Mucosa of stomach (tissue), 1 donor: Measurements from ENCODE around the gene CC2D1A.
"Not testable (repeated sequence)": the region's sequence is repeated elsewhere in the genome, so short reads cannot be mapped to it uniquely, and the experiment has no call there.

ENCODE experiments used
- H3K27me3 ChIP-seq: one replicate; pipeline ENCODE4 v1.7.0; 2013; ENCODE audit warnings: mild to moderate bottlenecking, low read length; ENCODE audit not compliant: control insufficient read depth, insufficient read depth
- H3K36me3 ChIP-seq: one replicate; pipeline ENCODE4 v1.7.0; 2013; ENCODE audit warnings: low read length; ENCODE audit not compliant: control insufficient read depth, insufficient read depth
- H3K4me1 ChIP-seq: one replicate; pipeline ENCODE4 v1.7.0; 2013; ENCODE audit warnings: mild to moderate bottlenecking, low read length; ENCODE audit not compliant: control insufficient read depth, insufficient read depth
- H3K4me3 ChIP-seq: one replicate; pipeline ENCODE4 v1.7.0; 2013; ENCODE audit warnings: low read length
- H3K9ac ChIP-seq: one replicate; pipeline ENCODE4 v1.7.0; 2013; ENCODE audit warnings: mild to moderate bottlenecking, low read length, moderate library complexity
- H3K9me3 ChIP-seq: one replicate; pipeline ENCODE4 v1.7.0; 2013; ENCODE audit warnings: mild to moderate bottlenecking, low read length, moderate library complexity; ENCODE audit not compliant: control insufficient read depth
- donor health status: Pancreatic carcinoma.

CC2D1A gene

DNA sequence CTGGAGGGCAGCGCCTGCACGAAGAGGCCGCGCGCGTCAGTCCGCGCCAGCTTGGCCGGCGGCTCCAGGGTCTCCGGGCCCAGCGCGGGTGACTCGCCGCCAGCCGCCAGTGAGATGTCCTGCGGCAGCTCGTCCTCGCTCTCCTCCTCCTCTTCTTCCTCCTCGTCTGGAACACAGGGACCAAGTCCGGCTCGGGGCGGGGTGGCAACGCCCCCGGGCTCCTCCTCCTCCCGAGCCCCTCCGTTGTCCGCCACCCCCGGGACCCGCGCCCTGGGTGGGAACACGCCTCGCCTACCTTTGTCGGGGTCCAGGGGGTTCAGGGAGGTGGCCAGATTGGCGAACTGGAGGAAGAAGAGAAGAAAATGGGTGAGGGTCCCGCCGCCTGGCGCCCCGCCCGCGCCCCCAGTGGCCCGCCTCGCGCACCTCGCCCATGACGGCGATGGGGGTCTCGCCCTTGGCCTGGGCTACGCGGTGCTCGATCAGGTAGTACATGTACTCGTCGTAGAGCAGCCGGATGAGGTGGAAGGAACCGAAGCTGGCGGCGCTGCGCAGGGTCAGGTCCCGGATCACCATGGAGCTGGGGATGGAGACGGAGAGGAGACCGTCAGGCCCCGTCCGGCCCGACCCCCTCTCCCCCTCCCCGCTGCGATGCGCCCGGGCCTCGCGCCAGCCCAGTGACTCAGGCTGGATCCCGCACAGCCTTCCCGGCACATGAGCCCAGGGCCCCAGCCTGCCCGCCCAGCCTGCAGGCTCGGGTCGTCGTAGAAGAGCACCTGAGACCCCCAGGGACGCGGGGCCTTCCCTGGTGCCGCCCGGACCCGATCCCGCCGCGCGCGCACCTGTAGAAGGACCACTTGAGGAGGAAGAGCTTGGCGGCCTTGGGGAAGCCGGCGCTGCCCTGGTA, 57.0 kb downstream of the CC2D1A start:
- Histone ChIP-seq H3K4me3 (no peak overlapping the region), H3K9me3 (no peaks in the 10 kb centered on the region), H3K9ac (no peak overlapping the region), H3K27me3 (no peaks in the 10 kb centered on the region), H3K36me3 (peaks cover 6% of the 10 kb centered on the region), H3K4me1 (no peaks in the 10 kb centered on the region)

DNA sequence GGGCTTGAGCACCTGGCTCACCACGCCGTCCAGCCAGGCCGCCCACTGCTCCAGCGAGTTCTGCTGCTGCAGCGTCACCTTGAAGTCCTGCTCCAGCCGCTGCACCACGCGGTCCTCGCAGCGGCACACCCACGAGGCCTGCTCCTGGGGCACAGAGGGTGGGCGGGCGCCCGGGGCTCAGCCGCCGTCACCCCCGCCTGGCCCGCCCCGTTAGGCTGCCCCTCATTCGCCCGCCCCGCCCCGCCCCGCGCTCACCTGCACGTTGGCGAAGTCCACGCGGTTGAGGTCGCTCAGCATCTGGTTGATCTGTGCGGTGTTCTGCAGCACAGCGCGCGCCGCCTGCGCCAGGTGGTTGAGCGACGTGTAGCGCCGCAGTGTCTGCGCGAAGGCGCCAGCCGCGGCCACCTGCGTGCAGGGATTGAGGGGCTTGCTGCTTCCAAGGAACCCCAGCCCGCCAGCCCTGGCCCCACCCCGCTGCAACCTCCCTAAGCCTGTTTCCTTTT, 57.7 kb downstream of the CC2D1A start:
- Histone ChIP-seq H3K9ac (no peak overlapping the region), H3K4me3 (no peak overlapping the region), H3K9me3 (no peaks in the 10 kb centered on the region), H3K27me3 (no peaks in the 10 kb centered on the region), H3K4me1 (no peaks in the 10 kb centered on the region), H3K36me3 (no peaks in the 10 kb centered on the region)

DNA sequence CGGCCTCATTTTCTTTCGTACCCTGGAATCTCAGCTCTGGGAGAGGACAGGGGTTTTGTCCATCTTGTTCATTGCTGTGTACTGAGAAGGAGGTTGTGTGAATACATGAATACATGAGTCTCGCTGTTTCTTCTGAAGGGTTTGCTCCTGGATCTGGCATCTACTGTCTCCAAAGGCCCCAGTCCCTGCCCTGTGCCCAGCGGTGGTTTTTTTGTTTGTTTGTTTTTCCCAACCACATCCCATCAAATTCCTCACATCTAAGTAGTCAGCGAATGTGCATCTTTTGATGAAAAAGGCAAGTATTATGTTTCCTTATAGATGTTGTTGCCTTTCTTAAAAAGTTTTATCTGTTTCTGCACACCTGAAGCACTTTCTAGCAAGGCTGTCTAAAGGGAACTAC, 58.8 kb downstream of the CC2D1A start:
- Histone ChIP-seq H3K9ac (no peak overlapping the region), H3K27me3 (no peaks in the 10 kb centered on the region), H3K4me1 (no peaks in the 10 kb centered on the region), H3K9me3 (no peaks in the 10 kb centered on the region), H3K36me3 (no peaks in the 10 kb centered on the region), H3K4me3 (no peak overlapping the region)

DNA sequence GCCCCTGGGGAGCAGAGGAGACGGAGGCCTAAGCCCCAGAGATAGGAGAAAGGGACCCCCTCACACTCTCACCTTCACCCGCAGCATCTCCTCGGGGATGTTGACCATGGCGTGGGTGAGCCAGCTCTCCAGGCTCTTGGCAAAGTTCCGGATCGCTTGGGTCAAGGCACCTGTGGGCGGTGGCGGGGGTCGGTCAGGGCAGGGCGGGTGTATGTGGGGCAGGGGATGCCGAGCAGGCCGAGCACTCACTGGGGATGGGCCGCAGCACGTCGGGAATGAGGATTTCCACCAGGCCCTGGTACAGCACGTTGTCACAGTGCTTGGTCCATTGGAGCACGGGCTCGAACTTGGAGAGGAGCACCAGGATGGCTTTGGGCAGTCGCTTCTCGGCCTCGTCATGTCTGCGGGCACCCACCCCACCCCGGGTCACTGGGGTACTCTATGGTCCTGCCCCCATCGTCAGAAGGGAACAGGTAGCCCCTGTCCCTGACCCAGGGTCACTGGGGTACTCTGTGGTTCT, 59.4 kb downstream of the CC2D1A start:
- Histone ChIP-seq H3K4me1 (no peaks in the 10 kb centered on the region), H3K9me3 (no peaks in the 10 kb centered on the region), H3K9ac (no peak overlapping the region), H3K36me3 (no peaks in the 10 kb centered on the region), H3K27me3 (no peaks in the 10 kb centered on the region), H3K4me3 (no peak overlapping the region)

DNA sequence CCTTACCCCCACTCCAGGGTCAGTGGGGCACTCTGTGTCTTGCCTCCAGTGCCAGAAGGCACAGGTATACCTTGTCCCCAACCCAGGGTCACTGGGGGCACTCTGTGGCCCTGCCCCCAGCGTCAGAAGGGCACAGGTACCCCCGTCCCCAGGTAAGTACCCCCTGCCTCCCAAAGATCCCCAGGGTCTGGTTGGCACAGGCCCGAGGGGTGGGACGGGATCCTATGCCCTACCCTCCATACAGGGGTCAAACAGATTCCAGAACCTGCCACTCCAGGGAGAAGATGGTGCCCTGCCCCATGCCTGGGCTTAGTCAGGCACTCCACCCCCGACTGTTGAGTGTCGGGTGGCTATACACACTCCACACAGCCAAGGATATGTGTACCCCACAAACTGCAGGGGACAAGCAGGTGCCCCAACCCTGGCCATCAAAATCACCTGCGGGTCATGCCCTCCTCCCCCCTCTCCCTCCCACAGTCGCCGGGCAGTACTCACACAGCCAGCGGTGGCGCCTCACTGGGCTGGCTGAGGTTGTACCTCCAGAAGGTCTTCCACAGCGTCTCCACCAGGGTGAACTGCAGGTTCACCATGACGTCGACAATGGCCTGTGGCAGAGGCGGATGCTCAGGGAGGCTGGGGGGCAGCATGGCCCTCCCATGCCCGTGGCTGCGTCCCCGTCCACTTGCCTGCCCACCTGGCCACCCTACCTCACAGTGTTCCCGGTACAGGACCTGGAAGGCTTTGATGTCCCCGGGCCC, 60.1 kb downstream of the CC2D1A start:
- no peak overlapping the region for H3K4me3 ChIP-seq
- no peaks in the 10 kb centered on the region for H3K36me3 ChIP-seq
- no peak overlapping the region for H3K9ac ChIP-seq
- no peaks in the 10 kb centered on the region for H3K9me3 ChIP-seq
- H3K4me1 ChIP-seq = no peaks in the 10 kb centered on the region
- no peaks in the 10 kb centered on the region for H3K27me3 ChIP-seq

DNA sequence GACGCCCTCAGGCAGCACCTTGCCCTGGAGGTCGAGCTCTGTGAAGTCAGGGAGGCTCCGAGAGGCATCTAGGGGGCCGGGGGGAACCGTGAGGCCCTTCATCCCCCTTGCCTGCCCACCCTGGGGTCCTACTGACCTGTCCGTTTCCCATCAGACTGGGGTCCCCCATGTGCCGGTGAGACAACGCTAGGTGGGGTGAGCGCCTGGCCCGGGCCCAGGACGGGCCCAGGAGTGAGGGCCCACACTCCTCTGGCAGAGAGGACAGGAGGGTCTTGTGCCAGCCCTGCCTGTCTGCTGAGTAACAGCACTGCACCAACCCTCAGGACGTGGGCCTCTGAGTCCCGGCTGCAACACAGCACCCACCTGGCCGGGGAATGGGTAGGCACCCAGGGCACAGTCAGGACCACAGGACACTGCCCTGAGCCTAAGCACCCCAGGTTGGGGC, 60.7 kb downstream of the CC2D1A start:
- Histone ChIP-seq H3K4me1 (no peaks in the 10 kb centered on the region), H3K36me3 (no peaks in the 10 kb centered on the region), H3K27me3 (no peaks in the 10 kb centered on the region), H3K9ac (no peak overlapping the region), H3K9me3 (no peaks in the 10 kb centered on the region), H3K4me3 (no peak overlapping the region)

DNA sequence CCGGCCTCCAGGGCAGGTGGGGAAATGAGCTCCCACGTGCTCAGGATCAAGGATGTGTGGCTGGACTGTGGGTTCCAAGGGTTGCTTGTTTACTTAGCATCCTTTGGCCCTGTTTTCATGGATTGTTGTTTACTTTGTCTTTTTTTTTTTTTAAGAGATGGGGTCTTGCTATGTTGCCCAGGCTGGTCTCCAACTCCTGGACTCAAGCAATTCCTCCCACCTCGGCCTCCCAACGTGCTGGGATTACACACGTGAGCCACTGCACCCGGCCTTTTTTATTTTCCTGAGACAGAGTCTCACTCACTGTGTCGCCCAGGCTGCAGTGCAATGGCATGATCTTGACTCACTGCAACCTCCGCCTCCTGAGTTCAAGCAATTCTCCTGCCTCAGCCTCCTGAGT, 61.2 kb downstream of the CC2D1A start:
- not testable (repeated sequence) for H3K4me1 ChIP-seq, H3K36me3 ChIP-seq, H3K9ac ChIP-seq, H3K27me3 ChIP-seq, H3K9me3 ChIP-seq, H3K4me3 ChIP-seq

DNA sequence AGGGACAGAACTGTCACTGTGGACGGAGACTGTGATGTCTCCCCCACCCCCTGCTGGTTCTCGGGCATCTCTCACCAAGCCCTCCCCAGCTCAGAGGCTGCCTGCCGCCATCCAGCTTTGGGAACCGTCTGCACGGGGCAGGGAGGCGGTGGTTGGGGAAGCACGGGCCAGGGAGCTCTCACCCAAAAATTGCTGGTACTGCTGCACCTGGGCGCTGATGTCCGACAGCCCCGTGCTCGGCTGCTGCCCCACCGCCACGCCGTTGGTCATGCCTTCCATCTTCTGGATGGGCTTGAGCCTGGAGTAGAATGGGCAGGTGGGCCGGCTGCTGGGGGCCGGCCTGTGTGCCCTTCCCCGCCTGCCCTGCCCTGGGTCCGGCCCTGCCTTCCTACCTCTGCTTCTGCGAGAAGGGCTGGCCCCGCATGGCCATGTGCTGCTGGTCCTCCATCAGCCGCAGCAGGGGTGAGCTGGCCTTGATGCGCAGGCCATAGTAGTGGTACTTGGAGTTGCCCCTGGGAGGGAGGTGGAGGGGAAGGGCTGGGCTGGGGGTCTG, 62.5 kb downstream of the CC2D1A start:
- H3K9me3 ChIP-seq = no peaks in the 10 kb centered on the region
- no peaks in the 10 kb centered on the region for H3K27me3 ChIP-seq
- H3K9ac ChIP-seq = no peak overlapping the region
- H3K4me3 ChIP-seq = no peak overlapping the region
- H3K4me1 ChIP-seq = no peaks in the 10 kb centered on the region
- no peaks in the 10 kb centered on the region for H3K36me3 ChIP-seq

DNA sequence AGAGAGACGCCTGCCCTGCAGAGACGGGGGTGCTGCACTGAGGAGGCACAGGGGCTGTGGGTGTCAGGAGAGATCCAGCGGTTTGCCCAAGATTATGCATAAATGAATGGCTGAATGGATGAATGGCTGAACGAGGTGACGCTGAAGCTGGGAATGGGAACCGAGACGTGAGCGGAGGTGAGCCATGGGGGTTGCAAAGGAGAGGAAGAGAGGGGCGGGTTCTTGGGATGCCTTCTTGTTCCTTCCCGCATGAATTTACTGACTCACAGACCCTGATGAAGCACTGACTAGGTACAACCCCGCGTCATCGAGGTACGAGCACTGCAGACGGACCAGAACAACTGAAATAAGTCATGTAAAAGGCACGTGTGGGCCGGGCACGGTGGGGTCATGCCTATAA, 63.0 kb downstream of the CC2D1A start:
- Histone ChIP-seq H3K4me3 (no peak overlapping the region), H3K9ac (no peak overlapping the region), H3K9me3 (no peaks in the 10 kb centered on the region), H3K4me1 (no peaks in the 10 kb centered on the region), H3K27me3 (no peaks in the 10 kb centered on the region), H3K36me3 (no peaks in the 10 kb centered on the region)

DNA sequence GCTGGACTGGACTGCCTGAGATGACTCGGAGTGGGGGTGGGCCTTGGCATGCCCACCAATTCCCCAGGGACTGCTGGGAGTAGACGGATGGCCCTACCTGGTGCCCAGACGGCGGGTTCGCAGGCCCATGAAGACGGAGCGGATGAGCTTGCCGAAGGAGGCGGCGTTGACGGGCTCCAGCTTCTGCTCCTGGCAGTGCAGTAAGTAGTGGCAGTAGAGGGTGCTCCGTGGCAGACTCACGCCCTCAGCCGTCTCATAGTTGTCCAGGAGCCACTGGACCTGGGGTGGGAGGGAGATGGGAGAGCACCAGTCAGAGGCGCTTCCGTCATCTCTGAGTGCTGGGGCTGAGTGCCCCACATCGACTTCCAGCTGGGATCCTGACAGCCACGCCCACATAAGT, 63.9 kb downstream of the CC2D1A start:
- Histone ChIP-seq H3K9me3 (no peaks in the 10 kb centered on the region), H3K27me3 (no peaks in the 10 kb centered on the region), H3K4me3 (no peak overlapping the region), H3K4me1 (no peaks in the 10 kb centered on the region), H3K36me3 (no peaks in the 10 kb centered on the region), H3K9ac (no peak overlapping the region)

DNA sequence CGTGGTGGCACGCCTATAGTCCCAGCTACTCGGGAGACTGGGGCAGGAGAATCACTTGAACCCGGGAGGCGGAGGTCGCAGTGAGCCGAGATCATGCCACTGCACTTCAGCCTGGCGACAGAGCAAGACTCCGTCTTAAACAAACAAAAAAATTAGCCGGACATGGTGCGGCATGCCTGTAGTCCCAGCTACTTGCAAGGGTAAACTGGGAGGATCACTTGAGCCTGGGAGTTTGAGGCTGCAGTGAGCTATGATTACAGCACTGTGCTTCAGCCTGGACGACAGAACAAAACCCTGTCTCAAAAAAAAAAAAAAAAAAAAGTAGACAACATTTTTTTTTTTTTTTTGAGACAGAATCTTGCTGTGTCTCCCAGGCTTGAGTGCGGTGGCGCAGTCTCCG, 65.9 kb downstream of the CC2D1A start:
- H3K36me3 ChIP-seq, H3K27me3 ChIP-seq, H3K9me3 ChIP-seq, H3K9ac ChIP-seq, H3K4me3 ChIP-seq, H3K4me1 ChIP-seq: not testable (repeated sequence)
